ENCODE results near the gene CNOT4.

GRCh38 chr7:135409845-135410542, 99.9 kb downstream of the CNOT4 start:
- TF ChIP-seq, protein P1, sequence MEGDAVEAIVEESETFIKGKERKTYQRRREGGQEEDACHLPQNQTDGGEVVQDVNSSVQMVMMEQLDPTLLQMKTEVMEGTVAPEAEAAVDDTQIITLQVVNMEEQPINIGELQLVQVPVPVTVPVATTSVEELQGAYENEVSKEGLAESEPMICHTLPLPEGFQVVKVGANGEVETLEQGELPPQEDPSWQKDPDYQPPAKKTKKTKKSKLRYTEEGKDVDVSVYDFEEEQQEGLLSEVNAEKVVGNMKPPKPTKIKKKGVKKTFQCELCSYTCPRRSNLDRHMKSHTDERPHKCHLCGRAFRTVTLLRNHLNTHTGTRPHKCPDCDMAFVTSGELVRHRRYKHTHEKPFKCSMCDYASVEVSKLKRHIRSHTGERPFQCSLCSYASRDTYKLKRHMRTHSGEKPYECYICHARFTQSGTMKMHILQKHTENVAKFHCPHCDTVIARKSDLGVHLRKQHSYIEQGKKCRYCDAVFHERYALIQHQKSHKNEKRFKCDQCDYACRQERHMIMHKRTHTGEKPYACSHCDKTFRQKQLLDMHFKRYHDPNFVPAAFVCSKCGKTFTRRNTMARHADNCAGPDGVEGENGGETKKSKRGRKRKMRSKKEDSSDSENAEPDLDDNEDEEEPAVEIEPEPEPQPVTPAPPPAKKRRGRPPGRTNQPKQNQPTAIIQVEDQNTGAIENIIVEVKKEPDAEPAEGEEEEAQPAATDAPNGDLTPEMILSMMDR (conservative IDR thresholded peaks at IDR 0.05) = no peak
- TF ChIP-seq ZFX (IDR thresholded peaks at IDR 0.05) = no peak
